Ascending aorta (tissue), 2 donors: Measurements from ENCODE around the gene NMT1. TPM values are rescaled to one million over a fixed set of nuclear protein-coding genes. Genes with fewer than 3 reads are reported as not detected.
A peak's percentile ranks its signal among the peaks of the same experiment; 100 is the strongest.

Source experiments
- DNase-seq, 2 donors: peaks; one replicate each; pipeline ENCODE4 v3.0.0-alpha.2; 2019; ENCODE audit warnings: low spot score in 2 of 2
- H3K27ac ChIP-seq, 2 donors: fragments of 200-600 bp; sonication (generic); one replicate each; pipeline ENCODE4 v1.5.1; 2016 to 2017; ENCODE audit warnings: mild to moderate bottlenecking in 1 of 2
- H3K27me3 ChIP-seq: fragments of 200-600 bp; sonication (generic); one replicate; pipeline ENCODE4 v1.5.1; 2017
- H3K36me3 ChIP-seq, 2 donors: fragments of 200-600 bp; sonication (generic); one replicate each; pipeline ENCODE4 v1.5.1; 2016
- H3K4me1 ChIP-seq, 2 donors: fragments of 200-600 bp; sonication (generic); one replicate each; pipeline ENCODE4 v1.5.1; 2016 to 2017; ENCODE audit warnings: mild to moderate bottlenecking in 1 of 2
- H3K4me3 ChIP-seq, 2 donors: fragments of 200-600 bp; sonication (generic); one replicate each; pipeline ENCODE4 v1.5.1; 2016 to 2017; ENCODE audit warnings: mild to moderate bottlenecking in 1 of 2
- H3K9me3 ChIP-seq, 2 donors: fragments of 200-600 bp; sonication (generic); one replicate each; pipeline ENCODE4 v1.5.1; 2016
- intact Hi-C: fragments of 100-400 bp; cut with DNase I; formaldehyde crosslinking; loops from one replicate; pipeline ENCODE4 v1.15.1; 2023
- total RNA-seq: library from RNA; depleted of rRNA; stranded (reverse); fragments of >200 nt; gene quantifications from one replicate; pipeline ENCODE4 v1.1.0, GENCODE V29; 2016
- TF ChIP-seq, protein P1 (sequence below), 3 experiments: fragments of 200-600 bp in 2 of 3; fragments of 450-650 bp in 1 of 3; sonication (generic) in 2 of 3; IDR thresholded peaks; one replicate each; pipeline ENCODE4 v1.5.1; 2016 to 2019; ENCODE audit warnings: antibody characterized with exemption in 3 of 3, mild to moderate bottlenecking in 1 of 3, moderate library complexity in 1 of 3

The NMT1 gene
- total RNA-seq, 1 donor from 2014 or later: 89.7 TPM

DNA sequence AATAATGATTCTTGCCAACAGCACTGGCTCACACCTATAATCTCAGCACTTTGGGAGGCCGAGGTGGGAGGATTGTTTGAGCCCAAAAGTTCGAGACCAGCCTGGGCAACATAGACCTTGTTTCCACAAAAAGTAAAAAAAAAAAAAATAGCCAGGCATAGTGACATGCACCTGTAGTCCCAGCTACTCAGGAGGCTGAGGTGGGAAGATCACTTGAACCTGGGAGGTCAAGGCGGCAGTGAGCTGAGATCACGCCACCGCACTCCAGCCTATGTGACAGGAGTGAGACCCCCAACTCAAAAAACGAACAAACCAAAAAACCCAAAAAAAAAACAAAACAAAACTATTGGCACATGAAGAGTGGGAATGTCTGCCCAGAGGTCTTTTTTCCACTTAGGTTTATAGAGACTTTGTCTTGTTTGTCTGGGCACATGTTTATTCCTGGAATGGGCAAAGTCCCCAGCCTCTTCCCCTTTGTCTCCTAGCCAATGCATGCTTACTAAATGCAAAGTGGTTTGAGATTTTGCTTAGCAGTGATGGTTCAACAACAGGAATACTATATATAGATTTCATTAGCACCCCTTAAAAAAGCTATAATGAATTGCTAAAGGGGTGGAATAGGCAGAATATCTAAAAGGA, 25.9 kb downstream of the NMT1 start:
- Histone ChIP-seq H3K4me3 (no peak overlapping the region), H3K9me3 (no peaks in the 10 kb centered on the region), H3K27me3 (no peaks in the 10 kb centered on the region), H3K4me1 (peaks cover 23 to 51% of the 10 kb centered on the region in 2 donors), H3K36me3 (peaks cover 55 to 80% of the 10 kb centered on the region in 2 donors), H3K27ac (peak overlapping the region; percentile 76 to 87)
- TF ChIP-seq, protein P1, sequence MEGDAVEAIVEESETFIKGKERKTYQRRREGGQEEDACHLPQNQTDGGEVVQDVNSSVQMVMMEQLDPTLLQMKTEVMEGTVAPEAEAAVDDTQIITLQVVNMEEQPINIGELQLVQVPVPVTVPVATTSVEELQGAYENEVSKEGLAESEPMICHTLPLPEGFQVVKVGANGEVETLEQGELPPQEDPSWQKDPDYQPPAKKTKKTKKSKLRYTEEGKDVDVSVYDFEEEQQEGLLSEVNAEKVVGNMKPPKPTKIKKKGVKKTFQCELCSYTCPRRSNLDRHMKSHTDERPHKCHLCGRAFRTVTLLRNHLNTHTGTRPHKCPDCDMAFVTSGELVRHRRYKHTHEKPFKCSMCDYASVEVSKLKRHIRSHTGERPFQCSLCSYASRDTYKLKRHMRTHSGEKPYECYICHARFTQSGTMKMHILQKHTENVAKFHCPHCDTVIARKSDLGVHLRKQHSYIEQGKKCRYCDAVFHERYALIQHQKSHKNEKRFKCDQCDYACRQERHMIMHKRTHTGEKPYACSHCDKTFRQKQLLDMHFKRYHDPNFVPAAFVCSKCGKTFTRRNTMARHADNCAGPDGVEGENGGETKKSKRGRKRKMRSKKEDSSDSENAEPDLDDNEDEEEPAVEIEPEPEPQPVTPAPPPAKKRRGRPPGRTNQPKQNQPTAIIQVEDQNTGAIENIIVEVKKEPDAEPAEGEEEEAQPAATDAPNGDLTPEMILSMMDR (IDR thresholded peaks at IDR 0.05): no peak
- intact Hi-C loops: no loop called here
- DNase-seq: no peak

DNA sequence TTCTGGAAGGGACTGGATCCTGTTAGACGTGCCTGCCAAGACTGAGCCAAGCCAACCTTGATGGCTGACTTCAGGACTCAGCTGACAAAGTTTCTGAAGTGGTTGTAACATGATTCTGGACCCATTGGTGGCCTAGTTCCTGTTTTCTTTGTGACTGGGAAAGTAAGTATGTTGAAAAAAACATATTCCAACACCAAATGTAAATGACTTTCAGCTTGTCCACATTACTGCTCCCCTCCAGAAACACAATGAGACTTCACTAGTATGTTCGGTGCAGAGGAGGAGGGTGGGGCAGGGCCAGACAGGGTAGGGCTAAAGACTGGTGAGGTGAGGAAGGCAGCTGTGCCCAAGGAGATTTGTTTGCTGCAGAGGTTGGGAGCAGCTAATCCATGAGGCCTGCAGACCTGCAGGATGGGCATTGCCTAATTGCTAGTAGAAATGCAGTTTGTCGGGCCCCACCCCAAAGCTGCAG, 26.4 kb downstream of the NMT1 start:
- no peak overlapping the region for H3K4me3 ChIP-seq
- no peaks in the 10 kb centered on the region for H3K27me3 ChIP-seq
- TF ChIP-seq, protein P1 (IDR thresholded peaks at IDR 0.05): no peak
- H3K36me3 ChIP-seq: peaks cover 52 to 78% of the 10 kb centered on the region in 2 donors
- no peak for DNase-seq
- peak overlapping the region; percentile 76 to 87 for H3K27ac ChIP-seq
- H3K9me3 ChIP-seq: no peaks in the 10 kb centered on the region
- H3K4me1 ChIP-seq: peaks cover 29 to 56% of the 10 kb centered on the region in 2 donors
- intact Hi-C loops: no loop called here

DNA sequence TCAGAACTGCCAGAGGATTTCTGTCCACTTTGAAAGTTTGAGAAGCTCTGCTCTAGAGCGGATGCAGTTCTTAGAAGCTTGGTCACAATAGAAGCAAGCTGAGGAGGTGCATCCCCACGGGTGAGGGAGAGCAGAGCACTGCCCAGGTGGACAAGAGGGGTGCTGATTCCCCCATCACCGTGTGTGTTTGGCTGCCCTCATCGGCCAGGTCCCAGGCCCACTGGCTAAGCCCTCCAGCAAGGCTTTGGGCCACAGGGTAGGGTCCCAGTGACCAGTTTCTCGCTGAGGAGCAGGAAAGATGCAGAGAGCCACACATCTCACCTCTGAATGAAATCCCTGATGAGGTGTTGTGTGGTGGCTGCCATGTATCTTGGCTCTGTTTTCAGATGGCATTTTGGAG, 26.9 kb downstream of the NMT1 start:
- DNase-seq: no peak
- TF ChIP-seq, protein P1 (IDR thresholded peaks at IDR 0.05): no peak
- H3K27me3 ChIP-seq: no peaks in the 10 kb centered on the region
- no peak overlapping the region for H3K4me3 ChIP-seq
- intact Hi-C loops: no loop called here
- H3K36me3 ChIP-seq: peaks cover 48 to 73% of the 10 kb centered on the region in 2 donors
- H3K4me1 ChIP-seq: peaks cover 31 to 59% of the 10 kb centered on the region in 2 donors
- H3K27ac ChIP-seq: peak overlapping the region; percentile 76 to 87
- H3K9me3 ChIP-seq: no peaks in the 10 kb centered on the region

- TF ChIP-seq, protein P1 (IDR thresholded peaks at IDR 0.05): no peak
- no peaks in the 10 kb centered on the region for H3K27me3 ChIP-seq
- no peak overlapping the region for H3K4me3 ChIP-seq
- H3K4me1 ChIP-seq: peaks cover 34 to 66% of the 10 kb centered on the region in 2 donors
- peaks cover 42 to 67% of the 10 kb centered on the region in 2 donors for H3K36me3 ChIP-seq
- intact Hi-C loops: no loop called here
- H3K27ac ChIP-seq: peak overlapping the region; percentile 76 to 87
- DNase-seq: no peak
- no peaks in the 10 kb centered on the region for H3K9me3 ChIP-seq
Observed at GRCh38 chr17:45088741-45089140, 27.6 kb downstream of the NMT1 start.

GRCh38 chr17:45090711-45091110, 29.6 kb downstream of the NMT1 start:
- TF ChIP-seq, protein P1 (IDR thresholded peaks at IDR 0.05): no peak
- Histone ChIP-seq H3K4me3 (no peak overlapping the region), H3K27ac (peak overlapping the region; percentile 76 to 87), H3K36me3 (peaks cover 44 to 68% of the 10 kb centered on the region in 2 donors), H3K4me1 (peaks cover 41 to 84% of the 10 kb centered on the region in 2 donors), H3K9me3 (no peaks in the 10 kb centered on the region), H3K27me3 (no peaks in the 10 kb centered on the region)
- intact Hi-C loops: no loop called here
- DNase-seq: no peak
